SK-N-SH (cell line): ENCODE measurements around the gene SYNGR1. TPM values are rescaled to one million over a fixed set of nuclear protein-coding genes. Genes with fewer than 3 reads are reported as not detected.
"Not testable (repeated sequence)": the region's sequence is repeated elsewhere in the genome, so short reads cannot be mapped to it uniquely, and the experiment has no call there.

Source experiments
- CTCF ChIA-PET: fragments of 300-600, 350-600 bp; formaldehyde crosslinking; extraction: SDS; loops from one replicate; lab custom pipeline; 2021; lab: Yijun Ruan, JAX
- POLR2A ChIA-PET: fragments of 350-600 bp; sonication (Branson Sonifier 250); formaldehyde crosslinking; extraction: SDS; loops from one replicate; lab custom pipeline; 2020; ENCODE audit warnings: antibody characterized with exemption, inconsistent platforms; lab: Yijun Ruan, JAX
- DNase-seq: peaks from one replicate; pipeline ENCODE4 v3.0.0; 2012
- H2AFZ ChIP-seq: fragments of 200-600 bp; sonication (generic); 2 replicates; pipeline ENCODE4 v1.8.1; 2016; ENCODE audit warnings: antibody characterized with exemption, mild to moderate bottlenecking, low read depth
- H3F3A ChIP-seq: fragments of 200-600 bp; sonication (generic); replicated peaks from 2 replicates; pipeline ENCODE3; 2016; ENCODE audit warnings: antibody characterized with exemption, mild to moderate bottlenecking; ENCODE audit not compliant: insufficient read depth
- H3K27ac ChIP-seq, 2 experiments: fragments of 200-500 bp in 1 of 2; fragments of 200-600 bp in 1 of 2; sonication (Bioruptor generic) in 1 of 2; sonication (generic), shearing (Covaris generic) in 1 of 2; 2 replicates each; pipeline versions ENCODE4 v1.5.1 to v1.6.1; 2014 to 2016; ENCODE audit warnings: low read depth in 2 of 2, inconsistent platforms in 1 of 2, low read length in 1 of 2, mild to moderate bottlenecking in 1 of 2, mixed read lengths in 1 of 2
- H3K27me3 ChIP-seq: fragments of 200-600 bp; sonication (generic), shearing (Covaris generic); 2 replicates; pipeline ENCODE4 v1.6.1; 2016; ENCODE audit warnings: mixed run types; ENCODE audit not compliant: insufficient read depth
- H3K36me3 ChIP-seq, 2 experiments: fragments of 200-500 bp in 1 of 2; fragments of 200-600 bp in 1 of 2; sonication (Bioruptor generic) in 1 of 2; sonication (generic) in 1 of 2; replicated peaks in 1 of 2; 2 replicates each; pipeline versions ENCODE3 to v1.5.1; 2014 to 2016; ENCODE audit warnings: low read length in 1 of 2, mild to moderate bottlenecking in 1 of 2; ENCODE audit not compliant: insufficient read depth in 2 of 2, control insufficient read depth in 1 of 2
- H3K4me1 ChIP-seq, 2 experiments: fragments of 200-500 bp in 1 of 2; fragments of 200-600 bp in 1 of 2; sonication (Bioruptor generic) in 1 of 2; sonication (generic), shearing (Covaris generic) in 1 of 2; 2 replicates each; pipeline versions ENCODE4 v1.5.1 to v1.6.1; 2014 to 2016; ENCODE audit warnings: low read depth in 1 of 2, low read length in 1 of 2, mixed run types in 1 of 2; ENCODE audit not compliant: insufficient read depth in 2 of 2, control insufficient read depth in 1 of 2
- H3K4me2 ChIP-seq: fragments of 200-600 bp; sonication (generic), shearing (Covaris generic); 2 replicates; pipeline ENCODE4 v1.6.1; 2017; ENCODE audit warnings: mixed run types
- H3K4me3 ChIP-seq, 2 experiments: fragments of 200-500 bp in 1 of 2; fragments of 200-600 bp in 1 of 2; sonication (Bioruptor generic) in 1 of 2; sonication (generic), shearing (Covaris generic) in 1 of 2; 2 replicates each; pipeline versions ENCODE4 v1.5.1 to v1.8.1; 2014 to 2016; ENCODE audit warnings: low read depth in 2 of 2, inconsistent platforms in 1 of 2, low read length in 1 of 2, mild to moderate bottlenecking in 1 of 2, mixed read lengths in 1 of 2, moderate library complexity in 1 of 2
- H3K79me2 ChIP-seq: fragments of 200-600 bp; sonication (generic); 2 replicates; pipeline ENCODE4 v1.8.1; 2017; ENCODE audit warnings: mild to moderate bottlenecking; ENCODE audit not compliant: insufficient read depth
- H3K9ac ChIP-seq: fragments of 200-600 bp; sonication (generic); 2 replicates; pipeline ENCODE4 v1.6.1; 2017; ENCODE audit warnings: mixed run types
- H3K9me2 ChIP-seq: fragments of 200-600 bp; sonication (generic); 2 replicates; pipeline ENCODE4 v1.6.1; 2017; ENCODE audit warnings: mixed run types
- H3K9me3 ChIP-seq: fragments of 200-600 bp; sonication (generic); 2 replicates; pipeline ENCODE4 v1.6.1; 2017; ENCODE audit warnings: mixed run types, mild to moderate bottlenecking, moderate library complexity
- H4K20me1 ChIP-seq: fragments of 200-600 bp; sonication (generic); 2 replicates; pipeline ENCODE4 v1.6.1; 2017; ENCODE audit warnings: mild to moderate bottlenecking, mixed run types; ENCODE audit not compliant: insufficient read depth
- CHD2 ChIP-seq: fragments of 150-350 bp; IDR thresholded peaks from 2 replicates; pipeline ENCODE4 v1.6.1; 2018; ENCODE audit warnings: low read length; ENCODE audit not compliant: partially characterized antibody
- CTCF ChIP-seq: fragments of 200-600 bp; sonication (generic); IDR thresholded peaks from 2 replicates; pipeline ENCODE4 v1.6.1; 2017; ENCODE audit warnings: antibody characterized with exemption, mild to moderate bottlenecking, moderate library complexity
- EP300 ChIP-seq, 2 experiments: IDR thresholded peaks; 2 replicates each; pipeline versions ENCODE4 v1.4.0 to v1.6.1; 2012; ENCODE audit warnings: borderline replicate concordance in 1 of 2, low read depth in 1 of 2, low read length in 1 of 2
- FOSL2 ChIP-seq: IDR thresholded peaks from 2 replicates; pipeline ENCODE4 v1.4.0; 2012; ENCODE audit warnings: low read depth, mild to moderate bottlenecking, moderate library complexity, borderline replicate concordance
- FOXM1 ChIP-seq: IDR thresholded peaks from 2 replicates; pipeline ENCODE4 v1.4.0; 2012; ENCODE audit warnings: low read depth, mild to moderate bottlenecking
- GABPA ChIP-seq: IDR thresholded peaks from 2 replicates; pipeline ENCODE4 v1.4.0; 2012; ENCODE audit warnings: low read depth, mild to moderate bottlenecking
- JUND ChIP-seq: IDR thresholded peaks from 2 replicates; pipeline ENCODE4 v1.4.0; 2012
- MXI1 ChIP-seq: IDR thresholded peaks from 2 replicates; pipeline ENCODE4 v1.6.1; 2012; ENCODE audit warnings: mild to moderate bottlenecking, low read depth, low read length, improper control_type of control experiment
- NFIC ChIP-seq: IDR thresholded peaks from 2 replicates; pipeline ENCODE4 v1.4.0; 2012; ENCODE audit warnings: borderline replicate concordance
- PBX3 ChIP-seq: IDR thresholded peaks from 2 replicates; pipeline ENCODE4; 2012
- POLR2AphosphoS5 ChIP-seq: IDR thresholded peaks from 2 replicates; pipeline ENCODE4 v1.6.1; 2012; ENCODE audit warnings: low read depth, low read length
- RAD21 ChIP-seq: IDR thresholded peaks from 2 replicates; pipeline ENCODE4 v1.6.1; 2012; ENCODE audit warnings: mild to moderate bottlenecking, low read length
- RFX5 ChIP-seq: IDR thresholded peaks from 2 replicates; pipeline ENCODE4 v1.6.1; 2012; ENCODE audit warnings: mild to moderate bottlenecking, improper control_type of control experiment, low read length
- RXRA ChIP-seq: IDR thresholded peaks from 2 replicates; pipeline ENCODE4 v1.4.0; 2012; ENCODE audit warnings: low read depth, mild to moderate bottlenecking, borderline replicate concordance
- SMC3 ChIP-seq: IDR thresholded peaks from 2 replicates; pipeline ENCODE4 v1.6.1; 2012; ENCODE audit warnings: low read depth, low read length, improper control_type of control experiment
- TCF12 ChIP-seq: IDR thresholded peaks from 2 replicates; pipeline ENCODE4 v1.4.0; 2012
- TEAD4 ChIP-seq: IDR thresholded peaks from 2 replicates; pipeline ENCODE4 v1.4.0; 2012; ENCODE audit warnings: mild to moderate bottlenecking, borderline replicate concordance; ENCODE audit not compliant: insufficient read depth
- USF2 ChIP-seq: fragments of 150-350 bp; IDR thresholded peaks from 2 replicates; pipeline ENCODE4 v1.6.1; 2017; ENCODE audit warnings: antibody characterized with exemption, low read length, low read depth, borderline replicate concordance
- YY1 ChIP-seq: IDR thresholded peaks from 2 replicates; pipeline ENCODE4 v1.4.0; 2012; ENCODE audit warnings: low read depth, mild to moderate bottlenecking
- ZBTB33 ChIP-seq: IDR thresholded peaks from 2 replicates; pipeline ENCODE4 v1.4.0; 2012; ENCODE audit warnings: low read depth, borderline replicate concordance
- WGBS: methylation state at CpG from one replicate; pipeline ENCODE4 v1.1.6; 2017; ENCODE audit warnings: low lambda C conversion rate; 5-methylcytosine and 5-hydroxymethylcytosine counted together
- polyA plus RNA-seq, 3 experiments: library from polyadenylated mRNA; depleted of rRNA; stranded (reverse); fragments of >200 nt; gene quantifications; 2 replicates each; pipeline ENCODE4 v1.2.3, GENCODE V29; 2012

SYNGR1 gene
- polyA plus RNA-seq, 1 of the 3 experiments (the other 2 are of a cell fraction), result 18.7 TPM

GRCh38 chr22:39327995-39328754 is 21.6 kb upstream of the SYNGR1 start:
- Histone ChIP-seq H3K4me1 (peaks cover 0 to 6% of the 10 kb centered on the region in 2 experiments; a peak in 1 of 4 replicates), H2AFZ (no peak overlapping the region), H3K9me3 (no peaks in the 10 kb centered on the region), H3K27me3 (no peaks in the 10 kb centered on the region), H3K36me3 (no peaks in the 10 kb centered on the region), H3K9ac (no peak overlapping the region), H4K20me1 (no peaks in the 10 kb centered on the region), H3K27ac (no peak overlapping the region), H3F3A (no peaks in the 10 kb centered on the region), H3K4me2 (no peak overlapping the region), H3K9me2 (no peaks in the 10 kb centered on the region), H3K79me2 (no peaks in the 10 kb centered on the region), H3K4me3 (no peak overlapping the region)
- WGBS, result 100% methylated on average over 3 of the region's 18 CpGs
- TF ChIP-seq CTCF (no peak), USF2 (no peak), YY1 (no peak), FOXM1 (no peak), TCF12 (no peak), PBX3 (no peak), ZBTB33 (no peak), MXI1 (no peak), CHD2 (no peak), RXRA (no peak), RAD21 (no peak), GABPA (no peak), POLR2AphosphoS5 (no peak), FOSL2 (no peak), SMC3 (no peak), JUND (no peak), EP300 (IDR thresholded peaks at IDR 0.05; ENCODE audit: borderline replicate concordance in 1 of 2, low read depth in 1 of 2, low read length in 1 of 2) (no peak), TEAD4 (no peak), NFIC (no peak), RFX5 (no peak)
- POLR2A ChIA-PET, result interaction anchor here (0.6 kb wide), 1 partner anchor 9 kb away, joined by 3 read pairs; no protein-coding TSS in a partner anchor
- no peak for DNase-seq
- CTCF ChIA-PET, result interaction anchor here (0.7 to 1.4 kb wide), 3 partner anchors 11 to 15 kb away, joined by 3 to 5 read pairs (median 3); no protein-coding TSS in a partner anchor

GRCh38 chr22:39330553-39330952 is 19.2 kb upstream of the SYNGR1 start:
- not testable (repeated sequence) for H3F3A ChIP-seq, H3K4me3 ChIP-seq, H3K36me3 ChIP-seq, H3K4me2 ChIP-seq, DNase-seq, H3K79me2 ChIP-seq, H3K4me1 ChIP-seq, H4K20me1 ChIP-seq, H2AFZ ChIP-seq, H3K27me3 ChIP-seq, H3K27ac ChIP-seq, H3K9ac ChIP-seq, H3K9me3 ChIP-seq, H3K9me2 ChIP-seq
- WGBS, result 100% methylated on average over 1 of the region's 1 CpG
- ChIA-PET CTCF (interaction anchor here (1.1 to 2.3 kb wide), 2 partner anchors 11 to 159 kb away, joined by 4 to 6 read pairs; partner anchors contain the start of gene RPL3), POLR2A (interaction anchor here (2.7 kb wide), 1 partner anchor 11 kb away, joined by 19 read pairs; the partner anchor contains the start of gene RPL3)
